ENCODE results near the gene BRD7.

DNA sequence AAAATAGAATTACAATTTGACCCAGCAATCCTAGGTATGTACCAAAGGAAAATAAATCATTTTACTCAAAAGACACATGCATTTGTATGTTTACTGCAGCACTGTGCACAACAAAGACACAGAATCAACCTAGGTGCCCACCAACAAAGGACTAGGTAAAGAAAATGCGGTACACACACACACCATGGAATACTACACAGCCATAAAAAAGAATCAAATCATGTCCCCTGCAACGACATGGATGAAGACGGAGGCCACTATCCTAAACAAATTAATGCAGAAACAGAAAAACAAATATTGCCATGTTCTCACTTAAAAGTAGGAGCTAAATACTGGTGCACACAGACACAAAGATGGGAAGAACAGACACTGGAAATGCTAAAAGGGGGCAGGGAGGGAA lies 36.2 kb downstream of the BRD7 start:
- TF ChIP-seq, protein P1, sequence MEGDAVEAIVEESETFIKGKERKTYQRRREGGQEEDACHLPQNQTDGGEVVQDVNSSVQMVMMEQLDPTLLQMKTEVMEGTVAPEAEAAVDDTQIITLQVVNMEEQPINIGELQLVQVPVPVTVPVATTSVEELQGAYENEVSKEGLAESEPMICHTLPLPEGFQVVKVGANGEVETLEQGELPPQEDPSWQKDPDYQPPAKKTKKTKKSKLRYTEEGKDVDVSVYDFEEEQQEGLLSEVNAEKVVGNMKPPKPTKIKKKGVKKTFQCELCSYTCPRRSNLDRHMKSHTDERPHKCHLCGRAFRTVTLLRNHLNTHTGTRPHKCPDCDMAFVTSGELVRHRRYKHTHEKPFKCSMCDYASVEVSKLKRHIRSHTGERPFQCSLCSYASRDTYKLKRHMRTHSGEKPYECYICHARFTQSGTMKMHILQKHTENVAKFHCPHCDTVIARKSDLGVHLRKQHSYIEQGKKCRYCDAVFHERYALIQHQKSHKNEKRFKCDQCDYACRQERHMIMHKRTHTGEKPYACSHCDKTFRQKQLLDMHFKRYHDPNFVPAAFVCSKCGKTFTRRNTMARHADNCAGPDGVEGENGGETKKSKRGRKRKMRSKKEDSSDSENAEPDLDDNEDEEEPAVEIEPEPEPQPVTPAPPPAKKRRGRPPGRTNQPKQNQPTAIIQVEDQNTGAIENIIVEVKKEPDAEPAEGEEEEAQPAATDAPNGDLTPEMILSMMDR (IDR thresholded peaks at IDR 0.05; ENCODE audit: extremely low read depth in 1 of 2, insufficient read depth in 1 of 2, low read depth in 1 of 2, low read length in 2 of 2), result no peak
- no peak for TF ChIP-seq POLR2AphosphoS5 (IDR thresholded peaks at IDR 0.05; ENCODE audit: insufficient read depth, low read depth, low read length)
